HG02571 (cell line): ENCODE results near the gene ZNF681.
"Not testable (repeated sequence)": the region's sequence is repeated elsewhere in the genome, so short reads cannot be mapped to it uniquely, and the experiment has no call there.

Experiments
- ATAC-seq: cut with Tn5 transposase; IDR thresholded peaks from one replicate; pipeline ENCODE4 v1.9.1; 2021; ENCODE audit warnings: mild to moderate bottlenecking, moderate library complexity; ENCODE audit not compliant: unreplicated experiment

Gene ZNF681

GRCh38 chr19:23758187-23759074 lies at the start of gene ZNF681:
Gene ZNF681 (minus strand): TSS chr19:23758891. CDS start chr19:23758749, 142 bp downstream.
- ATAC-seq = peak; percentile 77

DNA sequence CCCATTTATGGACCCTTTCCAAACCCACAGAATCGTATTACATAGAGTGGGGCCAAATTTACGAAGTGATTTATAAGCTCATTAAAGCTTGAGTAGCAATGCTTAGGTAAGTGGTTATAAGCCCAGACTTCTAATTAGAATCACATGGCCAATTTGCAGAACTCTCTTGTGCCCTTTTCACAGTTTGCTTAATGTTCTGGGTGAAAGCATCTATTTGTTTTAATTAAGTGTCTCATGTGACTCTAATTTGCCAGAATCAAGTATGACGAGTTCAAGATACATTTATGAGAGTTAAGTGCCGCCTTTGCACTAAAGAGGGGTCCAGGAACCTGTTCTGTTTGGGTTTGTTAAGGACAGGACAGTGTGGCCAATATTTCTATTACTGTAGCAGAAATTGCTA lies 46.0 kb upstream of the ZNF681 start:
- ATAC-seq = no peak

- ATAC-seq = no peak
Observed at GRCh38 chr19:23802290-23802689, 43.6 kb upstream of the ZNF681 start.

DNA sequence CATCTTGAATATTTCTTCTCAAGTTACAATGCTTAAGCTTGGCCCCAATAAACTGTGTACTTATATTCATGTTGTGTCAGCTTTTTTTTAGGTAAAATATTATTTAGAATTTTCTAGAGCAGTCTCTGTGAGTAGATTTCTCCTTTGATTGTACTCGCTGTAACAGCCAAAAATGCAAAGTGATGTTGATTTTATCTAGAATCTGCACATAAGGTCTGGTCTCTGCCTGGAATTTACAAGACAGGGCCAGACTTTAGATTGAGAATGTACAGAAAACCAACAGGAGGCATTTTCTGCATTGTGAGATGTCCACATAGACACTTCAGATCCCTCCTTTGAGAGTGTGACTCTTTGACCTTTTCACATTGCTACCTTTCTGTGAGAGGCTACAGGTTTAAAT lies 43.1 kb upstream of the ZNF681 start:
- no peak for ATAC-seq

DNA sequence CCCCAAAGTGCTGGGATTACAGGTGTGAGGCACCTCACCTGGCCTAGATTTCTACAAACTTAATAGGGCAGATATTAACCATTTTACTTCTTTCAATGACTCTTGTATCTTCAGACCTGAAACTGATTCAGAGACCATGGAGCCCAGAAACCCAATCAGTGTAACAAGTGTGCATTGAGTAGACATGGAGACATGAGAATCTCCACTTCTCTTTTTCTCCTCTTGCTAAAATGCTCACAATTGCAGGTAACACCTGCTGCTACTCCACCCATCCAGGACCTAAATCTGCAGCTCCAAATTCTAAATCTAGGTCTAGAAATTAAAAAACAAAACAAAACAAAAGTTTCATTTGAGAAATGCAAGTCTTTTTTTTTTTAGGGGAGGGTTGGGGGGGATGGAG lies 42.2 kb upstream of the ZNF681 start:
- no peak for ATAC-seq

DNA sequence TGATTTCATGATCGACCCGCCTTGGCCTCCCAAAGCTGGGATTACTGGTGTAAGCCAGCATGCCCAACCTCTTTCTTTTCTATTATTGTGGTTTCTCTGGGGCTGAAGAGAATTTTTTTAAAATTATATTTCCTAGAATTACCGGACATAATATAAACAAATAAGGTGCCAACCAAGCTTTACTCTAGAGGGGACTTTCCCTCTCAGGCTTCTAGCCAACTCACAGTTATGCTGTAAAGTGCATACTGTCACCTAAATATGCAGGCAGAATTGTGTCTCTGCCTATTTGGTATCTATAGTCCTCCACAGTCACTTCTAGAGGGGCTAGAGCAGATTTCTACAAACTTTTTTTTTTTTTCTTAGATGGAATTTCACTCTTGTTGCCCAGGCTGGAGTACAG lies 41.6 kb upstream of the ZNF681 start:
- ATAC-seq = no peak

DNA sequence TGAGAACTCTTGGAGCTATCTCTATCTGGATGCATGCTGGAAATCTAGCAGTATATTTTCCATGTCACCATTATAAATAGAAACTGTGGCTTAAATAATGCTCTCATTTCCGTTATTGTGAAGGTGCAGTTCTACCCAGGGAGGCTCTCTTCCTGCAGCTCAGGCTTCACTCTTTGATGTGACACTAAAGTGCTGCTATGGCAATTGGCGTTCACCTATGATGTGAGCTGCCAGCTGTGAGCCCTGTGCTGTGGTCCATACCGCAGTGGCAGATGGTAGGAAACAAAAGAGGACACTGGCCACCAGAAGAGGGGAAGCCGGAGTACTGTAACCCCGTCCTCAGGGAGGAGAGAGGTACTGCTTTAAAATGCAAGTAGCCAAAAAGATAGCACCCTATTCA lies 40.6 kb upstream of the ZNF681 start:
- no peak for ATAC-seq

GRCh38 chr19:23795462-23795861 lies 36.8 kb upstream of the ZNF681 start:
- no peak for ATAC-seq

- ATAC-seq = no peak
Observed at GRCh38 chr19:23792784-23793183, 34.1 kb upstream of the ZNF681 start.

- ATAC-seq = no peak
Observed at GRCh38 chr19:23790641-23791488, 32.2 kb upstream of the ZNF681 start.

- no peak for ATAC-seq
Observed at GRCh38 chr19:23789246-23789645, 30.6 kb upstream of the ZNF681 start.

GRCh38 chr19:23788411-23788810 lies 29.7 kb upstream of the ZNF681 start:
- no peak for ATAC-seq

GRCh38 chr19:23787106-23787505 lies 28.4 kb upstream of the ZNF681 start:
- no peak for ATAC-seq

DNA sequence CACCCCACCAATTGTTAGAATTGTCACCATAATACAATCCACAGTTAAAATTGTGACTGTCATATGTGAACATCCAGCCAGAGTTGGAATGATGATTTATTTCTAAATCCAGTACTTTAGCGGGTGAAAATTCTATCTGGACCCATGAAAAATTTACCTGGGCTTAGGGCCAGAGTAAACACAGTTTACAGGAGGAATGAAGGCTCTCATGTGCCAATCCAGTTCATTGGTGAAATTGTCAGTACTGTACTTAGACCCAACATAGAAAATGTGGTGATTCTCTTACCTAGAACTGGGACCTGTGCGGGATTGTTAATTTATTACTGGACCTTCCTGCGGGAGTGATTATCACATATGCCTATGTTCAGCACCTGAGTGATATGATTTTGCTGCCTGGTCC lies 27.3 kb upstream of the ZNF681 start:
- ATAC-seq = no peak

DNA sequence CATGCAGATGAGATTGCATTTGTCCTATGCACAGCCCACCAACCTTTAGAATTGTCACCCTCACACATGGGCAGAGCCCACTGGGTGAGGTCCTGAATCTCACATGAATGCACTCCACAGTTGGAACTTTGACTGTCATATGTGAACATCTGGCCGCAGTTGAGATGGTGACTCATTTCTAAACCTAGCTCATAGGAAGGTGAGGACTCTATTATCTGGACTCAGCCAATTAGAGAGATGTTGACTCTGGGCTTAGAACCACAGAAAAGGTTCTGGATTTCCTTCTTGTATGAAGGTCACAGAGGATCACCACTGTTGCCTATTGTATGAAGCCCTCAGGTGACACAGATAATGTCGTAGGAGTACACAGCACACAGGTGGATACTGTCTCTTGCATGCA lies 25.6 kb upstream of the ZNF681 start:
- no peak for ATAC-seq

DNA sequence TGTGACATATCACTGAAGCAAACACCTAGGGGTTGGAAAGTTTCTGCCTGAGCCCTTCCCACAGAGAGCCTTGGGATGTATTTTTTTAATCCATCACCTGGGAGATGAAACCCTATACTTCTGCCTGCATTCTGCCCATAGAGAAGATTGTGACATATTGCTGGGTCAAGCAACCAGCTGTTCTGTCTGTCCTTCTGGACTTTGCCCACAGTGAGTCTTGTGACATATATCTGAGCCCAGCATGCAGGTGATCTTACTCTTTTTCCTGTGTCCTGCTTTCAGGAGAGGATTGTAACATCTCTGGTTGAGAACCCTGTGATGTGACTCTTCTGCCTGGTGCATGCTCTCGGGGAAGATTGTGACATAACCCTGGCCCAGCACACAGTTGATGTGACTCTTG lies 24.9 kb upstream of the ZNF681 start:
- ATAC-seq = no peak

- ATAC-seq = no peak
Observed at GRCh38 chr19:23779645-23780044, 21.0 kb upstream of the ZNF681 start.

GRCh38 chr19:23778566-23778965 lies 19.9 kb upstream of the ZNF681 start:
- no peak for ATAC-seq

GRCh38 chr19:23778036-23778435 lies 19.3 kb upstream of the ZNF681 start:
- not testable (repeated sequence) for ATAC-seq

DNA sequence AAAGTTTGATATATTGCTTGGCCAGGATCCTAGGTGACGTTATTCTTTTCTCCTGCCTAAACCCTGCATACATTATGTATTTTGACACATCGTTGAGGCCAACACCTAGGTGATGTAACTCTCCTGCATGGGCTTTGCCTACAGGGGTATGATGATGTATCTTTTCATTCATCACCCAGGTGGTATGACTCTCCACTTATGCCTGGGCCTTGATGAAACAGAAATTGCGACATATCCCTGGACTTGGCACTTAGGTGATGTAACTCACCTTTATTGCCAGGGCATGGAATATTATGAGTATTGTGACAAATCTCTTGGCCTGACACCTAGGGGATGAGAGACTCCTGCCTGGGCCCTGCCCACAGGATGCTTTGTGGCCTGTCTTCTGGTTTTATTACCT lies 18.5 kb upstream of the ZNF681 start:
- no peak for ATAC-seq

- no peak for ATAC-seq
Observed at GRCh38 chr19:23776507-23777205, 18.0 kb upstream of the ZNF681 start.
